Measurements from ENCODE around the gene VAT1L.

GRCh38 chr16:77745972-77746371 is 42.4 kb upstream of the VAT1L start:
- no peak for TF ChIP-seq MAX (IDR thresholded peaks at IDR 0.05)
- TF ChIP-seq CEBPB (IDR thresholded peaks at IDR 0.05) = no peak
- TF ChIP-seq TCF12 (IDR thresholded peaks at IDR 0.05; ENCODE audit: low read depth) = no peak
- TF ChIP-seq EP300 (IDR thresholded peaks at IDR 0.05; ENCODE audit: borderline replicate concordance) = no peak
- no peak for TF ChIP-seq RAD21 (IDR thresholded peaks at IDR 0.05; ENCODE audit: low read depth)
- TF ChIP-seq CREB1 (IDR thresholded peaks at IDR 0.05; ENCODE audit: low read depth) = no peak
- no peak for TF ChIP-seq EGR1 (IDR thresholded peaks at IDR 0.05)
- no peak for TF ChIP-seq FOXM1 (IDR thresholded peaks at IDR 0.05; ENCODE audit: borderline replicate concordance, low read depth)
